PC-3 (cell line): ENCODE data around the gene MTTP.

Experiments used
- EZH2 ChIP-seq: fragments of 300-600 bp; sonication (generic); IDR thresholded peaks from one replicate; pipeline ENCODE4 v1.6.1; 2017; ENCODE audit warnings: antibody characterized with exemption, mild to moderate bottlenecking, low read length; ENCODE audit not compliant: unreplicated experiment
- TF ChIP-seq, protein P1 (sequence below): fragments of 300-600 bp; sonication (generic); conservative IDR thresholded peaks from 2 replicates; pipeline ENCODE4 v1.5.1; 2017; ENCODE audit warnings: antibody characterized with exemption, low read depth, mild to moderate bottlenecking, low read length

DNA sequence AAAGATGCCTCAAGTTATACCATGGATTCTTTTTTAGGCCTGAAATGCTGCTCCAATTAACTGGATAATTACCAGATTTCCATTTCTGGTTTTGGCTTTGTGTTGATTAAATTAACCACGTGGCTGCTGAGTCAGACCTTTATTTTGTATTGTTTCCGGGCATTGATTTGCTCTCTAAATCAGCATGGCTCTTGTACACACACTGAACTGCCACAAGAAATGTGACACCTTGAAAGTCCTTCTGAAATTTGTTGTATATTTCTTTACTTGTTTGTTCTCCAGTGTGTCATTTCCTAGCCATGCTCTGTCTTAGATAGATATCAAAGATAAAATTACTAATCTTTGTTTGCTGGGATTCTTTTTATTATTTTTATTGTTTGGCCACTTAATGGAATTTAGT, 11.7 kb downstream of the MTTP start:
- TF ChIP-seq, protein P1, sequence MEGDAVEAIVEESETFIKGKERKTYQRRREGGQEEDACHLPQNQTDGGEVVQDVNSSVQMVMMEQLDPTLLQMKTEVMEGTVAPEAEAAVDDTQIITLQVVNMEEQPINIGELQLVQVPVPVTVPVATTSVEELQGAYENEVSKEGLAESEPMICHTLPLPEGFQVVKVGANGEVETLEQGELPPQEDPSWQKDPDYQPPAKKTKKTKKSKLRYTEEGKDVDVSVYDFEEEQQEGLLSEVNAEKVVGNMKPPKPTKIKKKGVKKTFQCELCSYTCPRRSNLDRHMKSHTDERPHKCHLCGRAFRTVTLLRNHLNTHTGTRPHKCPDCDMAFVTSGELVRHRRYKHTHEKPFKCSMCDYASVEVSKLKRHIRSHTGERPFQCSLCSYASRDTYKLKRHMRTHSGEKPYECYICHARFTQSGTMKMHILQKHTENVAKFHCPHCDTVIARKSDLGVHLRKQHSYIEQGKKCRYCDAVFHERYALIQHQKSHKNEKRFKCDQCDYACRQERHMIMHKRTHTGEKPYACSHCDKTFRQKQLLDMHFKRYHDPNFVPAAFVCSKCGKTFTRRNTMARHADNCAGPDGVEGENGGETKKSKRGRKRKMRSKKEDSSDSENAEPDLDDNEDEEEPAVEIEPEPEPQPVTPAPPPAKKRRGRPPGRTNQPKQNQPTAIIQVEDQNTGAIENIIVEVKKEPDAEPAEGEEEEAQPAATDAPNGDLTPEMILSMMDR = no peak
- no peak for TF ChIP-seq EZH2
